ENCODE data around the gene DSEL. TPM values are rescaled to one million over a fixed set of nuclear protein-coding genes. Genes with fewer than 3 reads are reported as not detected.
A peak's percentile ranks its signal among the peaks of the same experiment; 100 is the strongest.

The DSEL gene
- total RNA-seq, 1 donor from 2014 or later, result 16.5 TPM

- Mint-ChIP-seq H3K4me3 (ENCODE audit: unreplicated experiment) (no peak overlapping the region), H3K4me1 (ENCODE audit: low read depth, unreplicated experiment) (peaks cover 22% of the 10 kb centered on the region), H3K36me3 (ENCODE audit: low read depth, unreplicated experiment) (peaks cover 6% of the 10 kb centered on the region), H3K27ac (ENCODE audit: unreplicated experiment) (no peak overlapping the region), H3K9me3 (ENCODE audit: unreplicated experiment) (no peaks in the 10 kb centered on the region), H3K27me3 (ENCODE audit: low read depth, unreplicated experiment) (no peaks in the 10 kb centered on the region)
- Histone ChIP-seq H3K36me3 (ENCODE audit: insufficient read depth, low read length) (peaks cover 16% of the 10 kb centered on the region), H3K9ac (ENCODE audit: low read length) (no peak overlapping the region), H2AFZ (ENCODE audit: low read depth, low read length) (no peak overlapping the region), H3K79me2 (ENCODE audit: insufficient read depth, low read length) (peaks cover 61% of the 10 kb centered on the region), H3K9me3 (ENCODE audit: insufficient read depth, low read depth, low read length) (no peaks in the 10 kb centered on the region), H3K4me3 (ENCODE audit: insufficient read depth, low read depth, low read length) (no peak overlapping the region), H3K4me2 (ENCODE audit: low read length) (no peak overlapping the region), H3K4me1 (ENCODE audit: insufficient read depth, low read length) (peaks cover 12% of the 10 kb centered on the region), H4K20me1 (ENCODE audit: insufficient read depth, low read length) (peaks cover 13% of the 10 kb centered on the region), H3K27me3 (ENCODE audit: insufficient read depth, low read length) (no peaks in the 10 kb centered on the region), H3K27ac (ENCODE audit: low read depth, low read length) (no peak overlapping the region)
- FAIRE-seq (peak; percentile 32), DNase-seq (ENCODE audit: low read depth) (no peak)
- TF ChIP-seq EZH2 (IDR thresholded peaks at IDR 0.05; ENCODE audit: insufficient read depth, low read length) (no peak), CTCF (IDR thresholded peaks at IDR 0.05; ENCODE audit: insufficient read depth, low read depth, low read length) (no peak)
These were observed 5.7 kb downstream of the DSEL start for GRCh38 chr18:67510831-67511230.

DNA sequence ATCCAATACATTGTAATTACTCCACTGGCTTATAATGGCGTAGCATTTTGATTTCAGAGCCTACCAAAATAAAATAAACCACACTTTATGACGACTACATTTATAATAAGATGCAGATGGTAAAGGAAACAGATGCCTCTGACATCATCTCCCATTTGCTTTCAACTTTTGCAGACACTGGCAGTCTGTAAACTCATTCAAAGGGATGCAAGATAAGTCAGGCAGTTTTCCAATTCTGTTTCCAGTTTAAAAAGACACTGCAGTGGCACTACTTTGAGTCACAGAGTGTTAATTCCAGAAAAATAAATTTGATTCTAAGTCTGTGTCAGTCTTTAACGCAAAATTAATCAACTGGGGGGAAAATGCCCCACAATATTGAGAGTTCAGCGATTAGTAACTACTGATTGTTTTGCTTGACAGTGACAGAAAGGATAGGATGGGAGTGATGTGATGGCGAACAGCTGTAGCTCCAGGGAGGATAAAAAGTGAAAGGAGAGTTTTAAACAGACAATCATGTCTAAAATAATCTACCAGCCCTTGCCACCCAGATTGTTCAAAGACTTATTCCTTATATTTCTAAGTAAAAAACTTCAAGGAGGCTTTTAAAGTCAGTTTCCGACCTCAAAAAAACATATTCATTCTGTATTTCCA lies 6.7 kb downstream of the DSEL start:
- Histone ChIP-seq H3K36me3 (ENCODE audit: insufficient read depth, low read length) (peaks cover 16% of the 10 kb centered on the region), H4K20me1 (ENCODE audit: insufficient read depth, low read length) (peaks cover 12% of the 10 kb centered on the region), H3K27me3 (ENCODE audit: insufficient read depth, low read length) (no peaks in the 10 kb centered on the region), H3K79me2 (ENCODE audit: insufficient read depth, low read length) (peaks cover 52% of the 10 kb centered on the region), H3K4me1 (ENCODE audit: insufficient read depth, low read length) (peaks cover 12% of the 10 kb centered on the region), H3K27ac (ENCODE audit: low read depth, low read length) (no peak overlapping the region), H2AFZ (ENCODE audit: low read depth, low read length) (no peak overlapping the region), H3K9me3 (ENCODE audit: insufficient read depth, low read depth, low read length) (no peaks in the 10 kb centered on the region), H3K4me3 (ENCODE audit: insufficient read depth, low read depth, low read length) (no peak overlapping the region), H3K9ac (ENCODE audit: low read length) (no peak overlapping the region), H3K4me2 (ENCODE audit: low read length) (peak overlapping the region; percentile 44)
- H3K4me1 Mint-ChIP-seq (ENCODE audit: low read depth, unreplicated experiment), result peaks cover 19% of the 10 kb centered on the region
- H3K4me3 Mint-ChIP-seq (ENCODE audit: unreplicated experiment), result no peak overlapping the region
- H3K27ac Mint-ChIP-seq (ENCODE audit: unreplicated experiment), result peak overlapping the region; percentile 50
- no peak for TF ChIP-seq EZH2 (IDR thresholded peaks at IDR 0.05; ENCODE audit: insufficient read depth, low read length)
- TF ChIP-seq CTCF (IDR thresholded peaks at IDR 0.05; ENCODE audit: insufficient read depth, low read depth, low read length), result no peak
- FAIRE-seq (peak; percentile 65), DNase-seq (ENCODE audit: low read depth) (peak; percentile 74)
- H3K27me3 Mint-ChIP-seq (ENCODE audit: low read depth, unreplicated experiment), result no peaks in the 10 kb centered on the region
- H3K36me3 Mint-ChIP-seq (ENCODE audit: low read depth, unreplicated experiment), result peaks cover 6% of the 10 kb centered on the region
- H3K9me3 Mint-ChIP-seq (ENCODE audit: unreplicated experiment), result no peaks in the 10 kb centered on the region

- FAIRE-seq, result peak; percentile 29
- no peak overlapping the region for H3K9ac ChIP-seq (ENCODE audit: low read length)
- H2AFZ ChIP-seq (ENCODE audit: low read depth, low read length), result no peak overlapping the region
- H4K20me1 ChIP-seq (ENCODE audit: insufficient read depth, low read length), result no peaks in the 10 kb centered on the region
- peak overlapping the region; percentile 67 for H3K27ac Mint-ChIP-seq (ENCODE audit: unreplicated experiment)
- peak overlapping the region; percentile 12 for H3K4me3 Mint-ChIP-seq (ENCODE audit: unreplicated experiment)
- peaks cover 17% of the 10 kb centered on the region for H3K4me1 Mint-ChIP-seq (ENCODE audit: low read depth, unreplicated experiment)
- H3K4me2 ChIP-seq (ENCODE audit: low read length), result no peak overlapping the region
- H3K9me3 ChIP-seq (ENCODE audit: insufficient read depth, low read depth, low read length), result no peaks in the 10 kb centered on the region
- H3K4me3 ChIP-seq (ENCODE audit: insufficient read depth, low read depth, low read length), result no peak overlapping the region
- H3K36me3 ChIP-seq (ENCODE audit: insufficient read depth, low read length), result peaks cover 11% of the 10 kb centered on the region
- H3K79me2 ChIP-seq (ENCODE audit: insufficient read depth, low read length), result peaks cover 35% of the 10 kb centered on the region
- H3K27me3 Mint-ChIP-seq (ENCODE audit: low read depth, unreplicated experiment), result no peaks in the 10 kb centered on the region
- TF ChIP-seq CTCF (IDR thresholded peaks at IDR 0.05; ENCODE audit: insufficient read depth, low read depth, low read length) (no peak), EZH2 (IDR thresholded peaks at IDR 0.05; ENCODE audit: insufficient read depth, low read length) (no peak)
- DNase-seq (ENCODE audit: low read depth), result no peak
- H3K27me3 ChIP-seq (ENCODE audit: insufficient read depth, low read length), result no peaks in the 10 kb centered on the region
- H3K36me3 Mint-ChIP-seq (ENCODE audit: low read depth, unreplicated experiment), result peaks cover 4% of the 10 kb centered on the region
- peaks cover 4% of the 10 kb centered on the region for H3K4me1 ChIP-seq (ENCODE audit: insufficient read depth, low read length)
- H3K9me3 Mint-ChIP-seq (ENCODE audit: unreplicated experiment), result no peaks in the 10 kb centered on the region
- no peak overlapping the region for H3K27ac ChIP-seq (ENCODE audit: low read depth, low read length)
These were observed 8.4 kb downstream of the DSEL start for GRCh38 chr18:67508146-67508545.
